Measurements from ENCODE around the gene PYCARD.
A peak's percentile ranks its signal among the peaks of the same experiment; 100 is the strongest.

The PYCARD gene

GRCh38 chr16:31188450-31189411 is 13.8 kb downstream of the PYCARD start:
- Histone ChIP-seq H3K79me1 (replicated peaks; ENCODE audit: low read length, poor library complexity, severe bottlenecking) (peaks cover 12% of the 10 kb centered on the region), H3K23ac (ENCODE audit: low read length in 2 of 2) (no peak overlapping the region), H4K8ac (ENCODE audit: low read length) (no peak overlapping the region), H3K18ac (ENCODE audit: low read depth in 1 of 2, low read length in 2 of 2) (no peak overlapping the region), H2AFZ (ENCODE audit: low read depth, low read length) (no peak overlapping the region), H3K9ac (ENCODE audit: low read length) (peak overlapping the region; percentile 50), H2BK12ac (ENCODE audit: low read length in 2 of 2) (no peak overlapping the region), H2BK120ac (ENCODE audit: low read depth, low read length) (no peak overlapping the region), H3K4ac (ENCODE audit: low read depth in 1 of 2, low read length in 2 of 2) (no peak overlapping the region), H3K9me3 (ENCODE audit: control insufficient read depth, low read length) (no peaks in the 10 kb centered on the region), H3K27ac (ENCODE audit: low read length, poor library complexity, severe bottlenecking) (no peak overlapping the region), H3K4me1 (ENCODE audit: control insufficient read depth, insufficient read depth, low read depth, low read length) (peaks cover 6% of the 10 kb centered on the region), H3K36me3 (ENCODE audit: control insufficient read depth in 1 of 2, insufficient read depth in 2 of 2, low read depth in 1 of 2, low read length in 2 of 2) (peaks cover 69 to 100% of the 10 kb centered on the region in 2 experiments), H3K14ac (ENCODE audit: low read length in 2 of 2) (no peak overlapping the region), H3K4me3 (ENCODE audit: insufficient read depth in 1 of 2, low read depth in 1 of 2, low read length in 2 of 2) (no peak overlapping the region), H3K27me3 (ENCODE audit: control insufficient read depth in 1 of 2, insufficient read depth in 1 of 2, low read length in 2 of 2) (no peaks in the 10 kb centered on the region), H2BK5ac (ENCODE audit: low read depth, low read length, poor library complexity, severe bottlenecking) (no peak overlapping the region), H4K91ac (ENCODE audit: low read length) (no peak overlapping the region), H2BK15ac (ENCODE audit: low read depth, poor library complexity, severe bottlenecking) (no peak overlapping the region), H3K4me2 (ENCODE audit: low read length, poor library complexity, severe bottlenecking) (no peak overlapping the region), H2AK5ac (ENCODE audit: low read length, severe bottlenecking) (no peak overlapping the region)
- 96% methylated on average over 3 of the region's 3 CpGs for WGBS
- no peak for DNase-seq

DNA sequence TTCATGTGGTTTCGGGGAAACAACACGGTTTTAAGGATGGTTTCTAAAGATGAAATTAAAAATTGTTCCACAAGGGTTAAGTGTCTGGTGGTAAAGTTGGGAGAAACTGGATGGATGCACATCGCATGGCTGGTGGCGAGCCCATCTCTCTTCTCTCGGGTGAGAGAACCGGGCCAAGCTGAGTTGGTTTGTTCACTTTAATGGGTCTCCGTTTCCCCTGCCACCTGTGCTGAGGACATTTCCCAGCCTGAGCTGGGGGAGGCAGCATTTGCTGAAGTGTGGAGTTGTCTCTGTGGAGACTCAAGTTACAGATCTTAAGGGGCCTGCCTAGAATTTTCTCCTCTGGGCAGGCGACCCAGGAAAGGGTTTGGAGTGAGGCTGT is 14.8 kb downstream of the PYCARD start:
- Histone ChIP-seq H3K27ac (ENCODE audit: low read length, poor library complexity, severe bottlenecking) (no peak overlapping the region), H2BK120ac (ENCODE audit: low read depth, low read length) (no peak overlapping the region), H3K4ac (ENCODE audit: low read depth in 1 of 2, low read length in 2 of 2) (no peak overlapping the region), H3K4me3 (ENCODE audit: insufficient read depth in 1 of 2, low read depth in 1 of 2, low read length in 2 of 2) (no peak overlapping the region), H3K14ac (ENCODE audit: low read length in 2 of 2) (no peak overlapping the region), H2BK5ac (ENCODE audit: low read depth, low read length, poor library complexity, severe bottlenecking) (no peak overlapping the region), H4K8ac (ENCODE audit: low read length) (peak overlapping the region; percentile 39), H3K27me3 (ENCODE audit: control insufficient read depth in 1 of 2, insufficient read depth in 1 of 2, low read length in 2 of 2) (no peaks in the 10 kb centered on the region), H3K36me3 (ENCODE audit: control insufficient read depth in 1 of 2, insufficient read depth in 2 of 2, low read depth in 1 of 2, low read length in 2 of 2) (peaks cover 67 to 100% of the 10 kb centered on the region in 2 experiments), H3K79me1 (replicated peaks; ENCODE audit: low read length, poor library complexity, severe bottlenecking) (peaks cover 12% of the 10 kb centered on the region), H3K4me1 (ENCODE audit: control insufficient read depth, insufficient read depth, low read depth, low read length) (peaks cover 11% of the 10 kb centered on the region), H2BK12ac (ENCODE audit: low read length in 2 of 2) (no peak overlapping the region), H3K23ac (ENCODE audit: low read length in 2 of 2) (no peak overlapping the region), H3K18ac (ENCODE audit: low read depth in 1 of 2, low read length in 2 of 2) (no peak overlapping the region), H4K91ac (ENCODE audit: low read length) (no peak overlapping the region), H3K9ac (ENCODE audit: low read length) (peak overlapping the region; percentile 50), H2AFZ (ENCODE audit: low read depth, low read length) (no peak overlapping the region), H2BK15ac (ENCODE audit: low read depth, poor library complexity, severe bottlenecking) (no peak overlapping the region), H3K4me2 (ENCODE audit: low read length, poor library complexity, severe bottlenecking) (no peak overlapping the region), H2AK5ac (ENCODE audit: low read length, severe bottlenecking) (no peak overlapping the region), H3K9me3 (ENCODE audit: control insufficient read depth, low read length) (no peaks in the 10 kb centered on the region)
- 95% methylated on average over 8 of the region's 8 CpGs for WGBS
- DNase-seq = no peak

- no peak overlapping the region for H3K14ac ChIP-seq (ENCODE audit: low read length in 2 of 2)
- no peaks in the 10 kb centered on the region for H3K9me3 ChIP-seq (ENCODE audit: control insufficient read depth, low read length)
- H2BK5ac ChIP-seq (ENCODE audit: low read depth, low read length, poor library complexity, severe bottlenecking) = no peak overlapping the region
- H3K27ac ChIP-seq (ENCODE audit: low read length, poor library complexity, severe bottlenecking) = no peak overlapping the region
- 95% methylated on average over 10 of the region's 10 CpGs for WGBS
- H3K9ac ChIP-seq (ENCODE audit: low read length) = peak overlapping the region; percentile 50
- DNase-seq = no peak
- no peak overlapping the region for H3K23ac ChIP-seq (ENCODE audit: low read length in 2 of 2)
- no peak overlapping the region for H2BK15ac ChIP-seq (ENCODE audit: low read depth, poor library complexity, severe bottlenecking)
- no peak overlapping the region for H2BK12ac ChIP-seq (ENCODE audit: low read length in 2 of 2)
- H3K4me2 ChIP-seq (ENCODE audit: low read length, poor library complexity, severe bottlenecking) = no peak overlapping the region
- no peak overlapping the region for H3K18ac ChIP-seq (ENCODE audit: low read depth in 1 of 2, low read length in 2 of 2)
- H4K8ac ChIP-seq (ENCODE audit: low read length) = no peak overlapping the region
- H2AK5ac ChIP-seq (ENCODE audit: low read length, severe bottlenecking) = no peak overlapping the region
- peaks cover 9% of the 10 kb centered on the region for H3K79me1 ChIP-seq (replicated peaks; ENCODE audit: low read length, poor library complexity, severe bottlenecking)
- no peak overlapping the region for H3K4ac ChIP-seq (ENCODE audit: low read depth in 1 of 2, low read length in 2 of 2)
- no peak overlapping the region for H3K4me3 ChIP-seq (ENCODE audit: insufficient read depth in 1 of 2, low read depth in 1 of 2, low read length in 2 of 2)
- no peaks in the 10 kb centered on the region for H3K27me3 ChIP-seq (ENCODE audit: control insufficient read depth in 1 of 2, insufficient read depth in 1 of 2, low read length in 2 of 2)
- no peak overlapping the region for H2AFZ ChIP-seq (ENCODE audit: low read depth, low read length)
- peaks cover 16% of the 10 kb centered on the region for H3K4me1 ChIP-seq (ENCODE audit: control insufficient read depth, insufficient read depth, low read depth, low read length)
- H4K91ac ChIP-seq (ENCODE audit: low read length) = no peak overlapping the region
- no peak overlapping the region for H2BK120ac ChIP-seq (ENCODE audit: low read depth, low read length)
- H3K36me3 ChIP-seq (ENCODE audit: control insufficient read depth in 1 of 2, insufficient read depth in 2 of 2, low read depth in 1 of 2, low read length in 2 of 2) = peaks cover 67 to 97% of the 10 kb centered on the region in 2 experiments
These were observed 15.4 kb downstream of the PYCARD start for GRCh38 chr16:31186930-31187807.

GRCh38 chr16:31186176-31186575 is 16.4 kb downstream of the PYCARD start:
- Histone ChIP-seq H2BK120ac (ENCODE audit: low read depth, low read length) (no peak overlapping the region), H3K18ac (ENCODE audit: low read depth in 1 of 2, low read length in 2 of 2) (no peak overlapping the region), H3K27me3 (ENCODE audit: control insufficient read depth in 1 of 2, insufficient read depth in 1 of 2, low read length in 2 of 2) (no peaks in the 10 kb centered on the region), H4K91ac (ENCODE audit: low read length) (no peak overlapping the region), H3K23ac (ENCODE audit: low read length in 2 of 2) (no peak overlapping the region), H3K27ac (ENCODE audit: low read length, poor library complexity, severe bottlenecking) (no peak overlapping the region), H3K14ac (ENCODE audit: low read length in 2 of 2) (no peak overlapping the region), H2BK15ac (ENCODE audit: low read depth, poor library complexity, severe bottlenecking) (no peak overlapping the region), H3K9ac (ENCODE audit: low read length) (peak overlapping the region; percentile 30), H3K4me3 (ENCODE audit: insufficient read depth in 1 of 2, low read depth in 1 of 2, low read length in 2 of 2) (no peak overlapping the region), H4K8ac (ENCODE audit: low read length) (no peak overlapping the region), H3K4me2 (ENCODE audit: low read length, poor library complexity, severe bottlenecking) (no peak overlapping the region), H3K79me1 (replicated peaks; ENCODE audit: low read length, poor library complexity, severe bottlenecking) (peaks cover 5% of the 10 kb centered on the region), H2BK12ac (ENCODE audit: low read length in 2 of 2) (no peak overlapping the region), H3K36me3 (ENCODE audit: control insufficient read depth in 1 of 2, insufficient read depth in 2 of 2, low read depth in 1 of 2, low read length in 2 of 2) (peaks cover 58 to 87% of the 10 kb centered on the region in 2 experiments), H2BK5ac (ENCODE audit: low read depth, low read length, poor library complexity, severe bottlenecking) (no peak overlapping the region), H3K4ac (ENCODE audit: low read depth in 1 of 2, low read length in 2 of 2) (no peak overlapping the region), H3K4me1 (ENCODE audit: control insufficient read depth, insufficient read depth, low read depth, low read length) (peaks cover 16% of the 10 kb centered on the region), H2AFZ (ENCODE audit: low read depth, low read length) (no peak overlapping the region), H2AK5ac (ENCODE audit: low read length, severe bottlenecking) (no peak overlapping the region), H3K9me3 (ENCODE audit: control insufficient read depth, low read length) (no peaks in the 10 kb centered on the region)
- WGBS = 96% methylated on average over 7 of the region's 7 CpGs
- no peak for DNase-seq

Data from mesenchymal stem cell (in vitro differentiated cells and primary cell).